Heart right ventricle (tissue), 16 donors: Measurements from ENCODE around the gene ZNF787. TPM values are rescaled to one million over a fixed set of nuclear protein-coding genes. Genes with fewer than 3 reads are reported as not detected.
"Not testable (repeated sequence)": the region's sequence is repeated elsewhere in the genome, so short reads cannot be mapped to it uniquely, and the experiment has no call there.

Source experiments
- ATAC-seq, 8 donors: fragments of 200-7000 bp; cut with Tn5 transposase; one replicate each; pipeline ENCODE4 v1.9.1; 2020; ENCODE audit warnings: mild to moderate bottlenecking in 8 of 8, moderate library complexity in 8 of 8, moderate number of reproducible peaks in 1 of 8
- DNase-seq, 2 donors: peaks; one replicate each; pipeline ENCODE4 v3.0.0-alpha.2; 2020
- H3K27ac ChIP-seq, 10 donors: fragments of 200-600 bp; sonication (generic) in 2 of 10; one replicate each; pipeline versions ENCODE4 v1.5.0 to v1.8.0; 2020 to 2022; ENCODE audit warnings: mild to moderate bottlenecking in 3 of 10
- H3K27me3 ChIP-seq, 7 donors: fragments of 200-600 bp; one replicate each; pipeline ENCODE4 v1.8.0; 2021 to 2022; ENCODE audit warnings: mild to moderate bottlenecking in 2 of 7
- H3K36me3 ChIP-seq, 9 donors: fragments of 200-600 bp; sonication (generic) in 1 of 9; one replicate each; pipeline versions ENCODE4 v1.5.0 to v1.8.0; 2020 to 2022; ENCODE audit warnings: mild to moderate bottlenecking in 2 of 9
- H3K4me1 ChIP-seq, 9 donors: fragments of 200-600 bp; sonication (generic) in 1 of 9; one replicate each; pipeline versions ENCODE4 v1.5.0 to v1.8.0; 2020 to 2022; ENCODE audit warnings: mild to moderate bottlenecking in 4 of 9
- H3K4me3 ChIP-seq, 10 donors: fragments of 200-600 bp; sonication (generic) in 2 of 10; one replicate each; pipeline versions ENCODE4 v1.5.0 to v1.8.0; 2020 to 2022; ENCODE audit warnings: mild to moderate bottlenecking in 7 of 10, moderate library complexity in 2 of 10
- H3K9me3 ChIP-seq, 11 donors: fragments of 200-600 bp in 10 of 11; sonication (generic) in 2 of 11; one replicate each; pipeline versions ENCODE4 v1.5.0 to v1.8.0; 2013 to 2022; ENCODE audit warnings: mild to moderate bottlenecking in 2 of 11, control low read depth in 1 of 11, moderate library complexity in 1 of 11
- WGBS, 2 donors: extraction: QIAGEN DNeasy Blood & Tissue Kit; methylation state at CpG; one replicate each; pipeline ENCODE4 v1.1.7; 2013; ENCODE audit warnings: inconsistent platforms in 1 of 2; 5-methylcytosine and 5-hydroxymethylcytosine counted together
- intact Hi-C, 10 donors: fragments of 100-400 bp; cut with DNase I; formaldehyde crosslinking; loops; one replicate each; pipeline versions ENCODE4 v1.11.1 to v1.14.2; 2022
- polyA plus RNA-seq, 2 donors: library from polyadenylated mRNA; stranded (reverse); fragments of 200-250 nt; gene quantifications; one replicate each; pipeline ENCODE4 v1.2.3, GENCODE V29; 2013
- total RNA-seq, 10 donors: library from RNA; stranded (reverse); fragmentation: NEBNext Ultra II Directional in 3 of 10; extraction: Animal tissue kit (Norgen Biotek cat#: 25700) in 3 of 10; gene quantifications; one replicate each; pipeline versions ENCODE4 v1.2.1 to v1.2.4, GENCODE V29; 2021 to 2023
- TF ChIP-seq, protein P1 (sequence below), 9 donors: fragments of 200-600 bp; sonication (generic) in 2 of 9; IDR thresholded peaks; one replicate each; pipeline versions ENCODE4 v1.5.0 to v1.8.0; 2021 to 2022; ENCODE audit warnings: antibody characterized with exemption in 9 of 9, mild to moderate bottlenecking in 5 of 9, moderate library complexity in 1 of 9
- donor health status: Arrhythmogenic right ventricular cardiomyopathy.
- donor health status: ischemic (EF 13 %, LVEDD 7.1; RV severe dilation, severe dysfunction).
- donor health status: healthy with polysubstance abuse.
- donor health status: DM: no; HTN: yes; CAD: no.
- donor health status: DM: no; HTN: no; CAD: no.
- donor health status: ischemic (EF 25% LVEDD 6.9; RV normal size, moderate dysfunction).
- donor health status: ischemic (EF 25% LVEDD 5.7; RV mildly dilated, moderate dysfunction).
- donor health status: healthy.
- donor health status: DM: yes; HTN: yes; CAD: no.
- donor health status: Ischemic cardiomyopathy.
- donor health status: ischemic (EF 35%, LVEDD 5.7; RV mildly dilated, moderate dysfunction).
- donor health status: nonischemic (EF 11% LVEDD 7.7; RV severe dilation, severe dysfunction).
- donor health status: DM: yes; HTN: yes; CAD: no.
- donor health status: PGD.
- donor health status: ischemic (EF 29% LVEDD 5.4; RV normal size, mild dysfunction).
- donor health status: nonischemic (EF 23%, LVEDD 6.1; RV moderate dilation, normal function).

The ZNF787 gene
- total and polyA plus RNA-seq, 12 donors: 18.5 to 47.2 (median 28.4) TPM

DNA sequence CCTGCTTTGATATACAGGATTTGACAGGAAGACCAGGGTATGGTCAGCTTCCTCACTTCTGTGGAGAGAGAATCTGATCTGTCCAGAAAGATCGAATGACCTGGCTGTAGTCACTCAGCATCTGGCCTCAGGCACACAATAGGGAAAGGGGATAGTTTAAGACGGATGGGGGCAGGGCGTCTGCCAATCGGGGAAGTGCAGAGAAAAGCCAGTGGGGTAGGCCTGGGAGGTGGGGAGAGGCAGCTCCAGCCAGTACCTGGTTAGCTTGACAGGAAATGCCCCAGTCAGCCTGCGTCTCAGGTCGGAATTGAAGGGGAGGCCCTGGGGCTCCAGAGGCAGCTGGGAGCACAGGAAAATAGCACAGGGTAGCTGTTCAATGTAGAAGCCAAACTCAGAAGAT is 32.4 kb upstream of the ZNF787 start:
- Histone ChIP-seq H3K4me1 (peaks cover 0 to 43% (median 16%) of the 10 kb centered on the region in 9 donors), H3K36me3 (peaks cover 0 to 51% (median 4%) of the 10 kb centered on the region in 9 donors), H3K27ac (peak overlapping the region in 4 of 10 donors; percentile 5 to 59 (median 30)), H3K4me3 (no peak overlapping the region), H3K27me3 (no peaks in the 10 kb centered on the region), H3K9me3 (no peaks in the 10 kb centered on the region)
- TF ChIP-seq, protein P1, sequence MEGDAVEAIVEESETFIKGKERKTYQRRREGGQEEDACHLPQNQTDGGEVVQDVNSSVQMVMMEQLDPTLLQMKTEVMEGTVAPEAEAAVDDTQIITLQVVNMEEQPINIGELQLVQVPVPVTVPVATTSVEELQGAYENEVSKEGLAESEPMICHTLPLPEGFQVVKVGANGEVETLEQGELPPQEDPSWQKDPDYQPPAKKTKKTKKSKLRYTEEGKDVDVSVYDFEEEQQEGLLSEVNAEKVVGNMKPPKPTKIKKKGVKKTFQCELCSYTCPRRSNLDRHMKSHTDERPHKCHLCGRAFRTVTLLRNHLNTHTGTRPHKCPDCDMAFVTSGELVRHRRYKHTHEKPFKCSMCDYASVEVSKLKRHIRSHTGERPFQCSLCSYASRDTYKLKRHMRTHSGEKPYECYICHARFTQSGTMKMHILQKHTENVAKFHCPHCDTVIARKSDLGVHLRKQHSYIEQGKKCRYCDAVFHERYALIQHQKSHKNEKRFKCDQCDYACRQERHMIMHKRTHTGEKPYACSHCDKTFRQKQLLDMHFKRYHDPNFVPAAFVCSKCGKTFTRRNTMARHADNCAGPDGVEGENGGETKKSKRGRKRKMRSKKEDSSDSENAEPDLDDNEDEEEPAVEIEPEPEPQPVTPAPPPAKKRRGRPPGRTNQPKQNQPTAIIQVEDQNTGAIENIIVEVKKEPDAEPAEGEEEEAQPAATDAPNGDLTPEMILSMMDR (IDR thresholded peaks at IDR 0.05): no peak
- 42 to 51% methylated on average over 6 of the region's 6 CpGs for WGBS, 2 donors
- ATAC-seq (no peak), DNase-seq (no peak)
- intact Hi-C loops: loop anchor here in 1 of 10 donors (10.0 kb wide), 1 partner anchor 49 kb away; no protein-coding TSS in a partner anchor

DNA sequence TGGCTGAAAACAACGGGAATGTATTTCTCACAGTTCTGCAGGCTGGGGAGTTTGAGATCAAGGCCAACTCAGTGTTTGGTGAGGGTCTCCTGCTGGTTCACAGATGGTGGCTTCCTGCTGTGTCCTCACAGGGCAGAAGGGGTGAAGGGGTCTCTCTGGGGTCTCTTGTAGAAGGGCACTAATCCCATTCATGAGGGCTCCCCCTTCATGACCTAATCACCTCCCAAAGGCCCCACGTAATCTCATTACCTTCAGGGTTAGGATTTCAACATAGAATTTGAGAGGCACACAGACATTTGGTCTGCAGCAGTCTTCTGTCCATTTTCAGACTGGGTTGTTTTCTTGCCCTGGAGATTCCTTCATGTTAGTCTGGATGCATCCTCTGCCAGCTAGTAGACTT is 31.5 kb upstream of the ZNF787 start:
- ATAC-seq (no peak), DNase-seq (no peak)
- TF ChIP-seq, protein P1 (IDR thresholded peaks at IDR 0.05): no peak
- H3K4me3 ChIP-seq: no peak overlapping the region
- peaks cover 0 to 43% (median 16%) of the 10 kb centered on the region in 9 donors for H3K4me1 ChIP-seq
- H3K9me3 ChIP-seq: no peaks in the 10 kb centered on the region
- intact Hi-C loops: loop anchor here in 1 of 10 donors (10.0 kb wide), 1 partner anchor 48 kb away; no protein-coding TSS in a partner anchor
- no peaks in the 10 kb centered on the region for H3K27me3 ChIP-seq
- peak overlapping the region in 3 of 10 donors; percentile 26 to 59 (median 34) for H3K27ac ChIP-seq
- WGBS, 2 donors: 76 to 84% methylated on average over 2 of the region's 2 CpGs
- peaks cover 0 to 51% (median 5%) of the 10 kb centered on the region in 9 donors for H3K36me3 ChIP-seq

DNA sequence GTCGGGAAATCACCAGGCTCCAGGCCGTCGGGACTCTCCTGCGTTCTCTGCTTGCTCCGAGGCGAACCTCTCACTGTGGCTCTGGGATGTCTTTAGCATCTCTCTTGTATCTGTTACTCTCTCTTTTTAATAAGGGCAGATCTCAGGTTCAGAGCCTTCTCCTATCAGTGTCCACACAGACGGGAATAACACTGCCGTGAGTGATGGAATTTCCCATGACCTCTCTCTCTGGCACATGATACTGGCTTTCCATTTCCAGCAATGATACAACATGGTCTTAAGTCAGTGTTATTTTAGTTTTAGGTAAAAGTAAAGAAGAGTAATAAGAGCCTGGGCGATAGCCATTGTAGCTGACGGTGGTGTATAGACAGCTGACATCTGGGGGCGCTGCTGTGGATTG is 29.3 kb upstream of the ZNF787 start:
- ATAC-seq (peak in 7 of 8 donors; percentile 31 to 89 (median 74)), DNase-seq (no peak)
- intact Hi-C loops: loop anchor here in 1 of 10 donors (10.0 kb wide), 1 partner anchor 46 kb away; no protein-coding TSS in a partner anchor
- H3K9me3 ChIP-seq: no peaks in the 10 kb centered on the region
- no peaks in the 10 kb centered on the region for H3K27me3 ChIP-seq
- no peak overlapping the region for H3K4me3 ChIP-seq
- TF ChIP-seq, protein P1 (IDR thresholded peaks at IDR 0.05): no peak
- peak overlapping the region in 9 of 10 donors; percentile 18 to 74 (median 58) for H3K27ac ChIP-seq
- H3K36me3 ChIP-seq: peaks cover 0 to 56% (median 0%) of the 10 kb centered on the region in 9 donors
- 63 to 74% methylated on average over 11 of the region's 11 CpGs for WGBS, 2 donors
- H3K4me1 ChIP-seq: peaks cover 0 to 32% (median 9%) of the 10 kb centered on the region in 9 donors

DNA sequence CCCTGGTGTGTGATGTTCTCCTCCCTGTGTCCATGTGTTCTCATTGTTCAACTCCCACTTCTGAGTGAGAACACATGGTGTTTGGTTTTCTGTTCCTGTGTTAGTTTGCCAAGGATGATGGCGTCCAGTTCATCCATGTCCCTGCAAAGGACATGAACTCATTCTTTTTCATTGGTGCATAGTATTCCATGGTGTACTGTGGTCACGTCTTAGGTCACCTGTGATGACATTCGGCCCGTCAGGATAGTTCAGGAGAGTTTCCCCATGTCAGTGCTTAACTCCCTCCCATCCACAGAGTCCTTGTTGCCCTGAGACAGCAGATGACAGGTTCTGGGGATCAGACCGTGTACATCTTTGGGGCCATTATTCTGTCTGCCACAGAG is 28.6 kb upstream of the ZNF787 start:
- Histone ChIP-seq H3K4me1 (peaks cover 0 to 26% (median 4%) of the 10 kb centered on the region in 9 donors), H3K27me3 (no peaks in the 10 kb centered on the region), H3K9me3 (no peaks in the 10 kb centered on the region), H3K4me3 (no peak overlapping the region), H3K36me3 (peaks cover 0 to 51% (median 0%) of the 10 kb centered on the region in 9 donors), H3K27ac (peak overlapping the region in 8 of 10 donors; percentile 47 to 74 (median 60))
- TF ChIP-seq, protein P1 (IDR thresholded peaks at IDR 0.05): no peak
- DNase-seq (no peak), ATAC-seq (no peak)
- WGBS, 2 donors: 97% methylated on average over 5 of the region's 5 CpGs
- intact Hi-C loops: loop anchor here in 4 of 10 donors (5.0 to 10.0 kb wide), 3 partner anchors 42 to 165 kb away; partner anchors contain the start of gene ZSCAN5A (in 2 of the 4)

DNA sequence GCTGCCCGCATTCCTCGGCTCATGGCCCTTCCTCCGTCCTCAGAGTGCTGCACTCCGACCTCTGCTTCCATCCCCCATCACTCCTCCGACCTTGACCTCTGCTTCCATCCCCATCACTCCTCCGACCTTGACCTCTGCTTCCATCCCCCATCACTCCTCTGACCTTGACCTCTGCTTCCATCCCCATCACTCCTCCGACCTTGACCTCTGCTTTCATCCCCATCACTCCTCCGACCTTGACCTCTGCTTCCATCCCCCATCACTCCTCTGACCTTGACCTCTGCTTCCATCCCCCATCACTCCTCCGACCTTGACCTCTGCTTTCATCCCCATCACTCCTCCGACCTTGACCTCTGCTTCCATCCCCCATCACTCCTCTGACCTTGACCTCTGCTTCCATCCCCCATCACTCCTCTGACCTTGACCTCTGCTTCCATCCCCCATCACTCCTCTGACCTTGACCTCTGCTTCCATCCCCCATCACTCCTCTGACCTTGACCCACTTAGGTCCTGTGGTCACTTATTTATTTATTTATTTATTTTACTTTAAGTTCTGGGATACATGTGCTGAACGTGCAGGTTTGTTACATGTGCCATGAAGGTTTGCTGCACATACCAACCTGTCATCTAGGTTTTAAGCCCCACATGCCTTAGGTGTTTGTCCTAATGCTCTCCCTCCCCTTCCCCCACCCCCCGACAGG is 28.0 kb upstream of the ZNF787 start:
- not testable (repeated sequence) for H3K4me3 ChIP-seq, H3K9me3 ChIP-seq, H3K27me3 ChIP-seq, ATAC-seq, DNase-seq
- WGBS, 2 donors: 95 to 97% methylated on average over 12 of the region's 12 CpGs
- H3K27ac ChIP-seq: peak overlapping the region in 6 of 10 donors; percentile 25 to 74 (median 60)
- H3K4me1 ChIP-seq: peaks cover 0 to 26% (median 4%) of the 10 kb centered on the region in 9 donors
- peaks cover 0 to 45% (median 0%) of the 10 kb centered on the region in 9 donors for H3K36me3 ChIP-seq
- intact Hi-C loops: loop anchor here in 3 of 10 donors (5.0 to 10.0 kb wide), 2 partner anchors 42 to 166 kb away; partner anchors contain the start of gene ZSCAN5A (in 2 of the 3)
